ELF-1 (cell line): ENCODE data around the gene LPCAT2.

Experiments used
- DNase-seq: peaks from one replicate; pipeline ENCODE4 v3.0.0-alpha.2; 2016; ENCODE audit warnings: low read depth, low spot score

LPCAT2 gene

GRCh38 chr16:55508941-55509931, at the start of gene LPCAT2:
LPCAT2 (plus strand) TSS chr16:55509072; CDS start chr16:55509182, 110 bp downstream.
- peak; percentile 95 for DNase-seq

GRCh38 chr16:55462241-55462640, 46.6 kb upstream of the LPCAT2 start:
- no peak for DNase-seq

GRCh38 chr16:55464375-55464774, 44.5 kb upstream of the LPCAT2 start:
- no peak for DNase-seq

- peak; percentile 93 for DNase-seq
Observed at GRCh38 chr16:55465077-55465896, 43.6 kb upstream of the LPCAT2 start.

GRCh38 chr16:55466209-55466608, 42.7 kb upstream of the LPCAT2 start:
- no peak for DNase-seq

GRCh38 chr16:55467898-55468297, 41.0 kb upstream of the LPCAT2 start:
- no peak for DNase-seq

GRCh38 chr16:55468352-55468990, 40.4 kb upstream of the LPCAT2 start:
- DNase-seq, result no peak

- no peak for DNase-seq
Observed at GRCh38 chr16:55469821-55470532, 38.9 kb upstream of the LPCAT2 start.

GRCh38 chr16:55470533-55471371, 38.1 kb upstream of the LPCAT2 start:
- peak; percentile 95 for DNase-seq

GRCh38 chr16:55471448-55472097, 37.3 kb upstream of the LPCAT2 start:
- no peak for DNase-seq

GRCh38 chr16:55473587-55473986, 35.3 kb upstream of the LPCAT2 start:
- no peak for DNase-seq

- no peak for DNase-seq
Observed at GRCh38 chr16:55474821-55475220, 34.1 kb upstream of the LPCAT2 start.

- DNase-seq, result no peak
Observed at GRCh38 chr16:55475919-55476318, 33.0 kb upstream of the LPCAT2 start.

- DNase-seq, result no peak
Observed at GRCh38 chr16:55476625-55477533, 32.0 kb upstream of the LPCAT2 start.

GRCh38 chr16:55477736-55478135, 31.1 kb upstream of the LPCAT2 start:
- DNase-seq, result no peak

GRCh38 chr16:55478827-55479429, 29.9 kb upstream of the LPCAT2 start, which contains the start of gene MMP2:
MMP2 (plus strand) TSS chr16:55479198; CDS start chr16:55479480, 282 bp downstream.
- peak; percentile 84 for DNase-seq

GRCh38 chr16:55479430-55480140, 29.3 kb upstream of the LPCAT2 start:
- DNase-seq, result peak; percentile 48
